Spleen (tissue), 11 donors: Measurements from ENCODE around the gene DICER1. TPM values are rescaled to one million over a fixed set of nuclear protein-coding genes. Genes with fewer than 3 reads are reported as not detected.

Experiments used
- DNase-seq: peaks from one replicate; pipeline ENCODE4 v3.0.0-alpha.2; 2020
- H3K27ac ChIP-seq, 8 donors: fragments of 200-600 bp; sonication (generic) in 7 of 8; 1 replicate in 4 of 8; 2 replicates in 4 of 8; pipeline versions ENCODE4 v1.5.0 to v1.8.0; 2016 to 2021; ENCODE audit warnings: inconsistent platforms in 4 of 8, mild to moderate bottlenecking in 4 of 8, moderate library complexity in 1 of 8
- H3K27me3 ChIP-seq, 7 donors: fragments of 200-600 bp; sonication (generic) in 6 of 7; replicated peaks in 1 of 7; 1 replicate in 4 of 7; 2 replicates in 3 of 7; pipeline versions ENCODE4 v1.5.0 to v1.8.0; 2016 to 2021; ENCODE audit warnings: inconsistent platforms in 3 of 7, mild to moderate bottlenecking in 1 of 7
- H3K36me3 ChIP-seq, 6 donors: fragments of 200-600 bp; sonication (generic) in 5 of 6; 1 replicate in 4 of 6; 2 replicates in 2 of 6; pipeline versions ENCODE4 v1.5.0 to v1.8.0; 2016 to 2021; ENCODE audit warnings: inconsistent platforms in 2 of 6
- H3K4me1 ChIP-seq, 6 donors: fragments of 200-600 bp; sonication (generic) in 5 of 6; 1 replicate in 3 of 6; 2 replicates in 3 of 6; pipeline versions ENCODE4 v1.5.0 to v1.8.0; 2016 to 2021; ENCODE audit warnings: inconsistent platforms in 3 of 6
- H3K4me3 ChIP-seq, 8 donors: fragments of 200-600 bp; sonication (generic) in 7 of 8; 1 replicate in 4 of 8; 2 replicates in 4 of 8; pipeline versions ENCODE4 v1.5.0 to v1.8.0; 2016 to 2021; ENCODE audit warnings: inconsistent platforms in 4 of 8, mild to moderate bottlenecking in 4 of 8, moderate library complexity in 2 of 8
- H3K9me3 ChIP-seq, 8 donors: fragments of 200-600 bp; sonication (generic) in 7 of 8; 1 replicate in 4 of 8; 2 replicates in 4 of 8; pipeline versions ENCODE4 v1.5.0 to v1.8.0; 2016 to 2021; ENCODE audit warnings: inconsistent platforms in 4 of 8
- POLR2A ChIP-seq, 3 donors: fragments of 450-650 bp; IDR thresholded peaks; one replicate each; pipeline ENCODE4 v1.5.1; 2017; ENCODE audit warnings: antibody characterized with exemption in 3 of 3, mild to moderate bottlenecking in 1 of 3
- POLR2AphosphoS5 ChIP-seq, 3 donors: sonication (generic); formaldehyde crosslinking; IDR thresholded peaks; one replicate each; pipeline ENCODE4 v1.5.1; 2017; ENCODE audit warnings: antibody characterized with exemption in 3 of 3
- WGBS, 5 donors: extraction: QIAGEN DNeasy Blood & Tissue Kit in 3 of 5; methylation state at CpG; one replicate each; pipeline versions ENCODE4 v1.1.5 to v1.1.7; 2013 to 2018; 5-methylcytosine and 5-hydroxymethylcytosine counted together
- intact Hi-C: fragments of 100-400 bp; cut with DNase I; formaldehyde crosslinking; loops from one replicate; pipeline ENCODE4 v1.15.0; 2023; ENCODE audit warnings: low total_unique reads
- polyA plus RNA-seq, 3 donors: library from polyadenylated mRNA; stranded (reverse); fragments of 200-250 nt; gene quantifications; one replicate each; pipeline ENCODE4 v1.2.1, GENCODE V29; 2013
- total RNA-seq, 7 donors: library from RNA; depleted of rRNA in 3 of 7; stranded (reverse); fragments of >200 nt in 3 of 7; fragmentation: NEBNext Ultra II Directional in 4 of 7; extraction: Animal tissue kit (Norgen Biotek cat#: 25700) in 4 of 7; gene quantifications; one replicate each; pipeline versions ENCODE4 v1.1.0 to v1.2.1, GENCODE V29; 2016 to 2021
- TF ChIP-seq, protein P1 (sequence below), 11 experiments: fragments of 200-600 bp in 7 of 11; fragments of 450-650 bp in 4 of 11; sonication (generic) in 4 of 11; IDR thresholded peaks in 8 of 11; conservative IDR thresholded peaks in 3 of 11; 1 replicate in 7 of 11; 2 replicates in 4 of 11; pipeline versions ENCODE4 v1.4.0 to v1.8.0; 2016 to 2021; ENCODE audit warnings: antibody characterized with exemption in 11 of 11, inconsistent platforms in 4 of 11, mild to moderate bottlenecking in 1 of 11
- donor health status: healthy with polysubstance abuse.
- donor health status: DM: no; HTN: no; CAD: no; lungs with moderate emphysema.
- donor health status: DM: no; HTN: no; CAD: no.
- donor health status: Bipolar disorder and iron deficiency.
- donor health status: healthy.
- donor health status: DM: no; HTN: no; CAD: no.
- donor health status: DM: yes; HTN: yes; CAD: no.

DICER1 gene
- total and polyA plus RNA-seq, 10 donors, result 7.1 to 124 (median 73.5) TPM

GRCh38 chr14:95095996-95096395, 61.3 kb downstream of the DICER1 start:
- intact Hi-C loops, result no loop called here
- WGBS, 5 donors, result 88 to 96% (median 94%) methylated on average over 8 of the region's 8 CpGs
- Histone ChIP-seq H3K4me3 (no peak overlapping the region), H3K36me3 (peaks cover 0 to 97% (median 48%) of the 10 kb centered on the region in 6 donors), H3K27me3 (no peaks in the 10 kb centered on the region), H3K9me3 (no peaks in the 10 kb centered on the region), H3K4me1 (peaks cover 0 to 46% (median 13%) of the 10 kb centered on the region in 6 donors), H3K27ac (no peak overlapping the region)
- no peak for DNase-seq
- no peak for TF ChIP-seq POLR2AphosphoS5 (IDR thresholded peaks at IDR 0.05)
- TF ChIP-seq POLR2A (IDR thresholded peaks at IDR 0.05), result no peak
- TF ChIP-seq, protein P1, sequence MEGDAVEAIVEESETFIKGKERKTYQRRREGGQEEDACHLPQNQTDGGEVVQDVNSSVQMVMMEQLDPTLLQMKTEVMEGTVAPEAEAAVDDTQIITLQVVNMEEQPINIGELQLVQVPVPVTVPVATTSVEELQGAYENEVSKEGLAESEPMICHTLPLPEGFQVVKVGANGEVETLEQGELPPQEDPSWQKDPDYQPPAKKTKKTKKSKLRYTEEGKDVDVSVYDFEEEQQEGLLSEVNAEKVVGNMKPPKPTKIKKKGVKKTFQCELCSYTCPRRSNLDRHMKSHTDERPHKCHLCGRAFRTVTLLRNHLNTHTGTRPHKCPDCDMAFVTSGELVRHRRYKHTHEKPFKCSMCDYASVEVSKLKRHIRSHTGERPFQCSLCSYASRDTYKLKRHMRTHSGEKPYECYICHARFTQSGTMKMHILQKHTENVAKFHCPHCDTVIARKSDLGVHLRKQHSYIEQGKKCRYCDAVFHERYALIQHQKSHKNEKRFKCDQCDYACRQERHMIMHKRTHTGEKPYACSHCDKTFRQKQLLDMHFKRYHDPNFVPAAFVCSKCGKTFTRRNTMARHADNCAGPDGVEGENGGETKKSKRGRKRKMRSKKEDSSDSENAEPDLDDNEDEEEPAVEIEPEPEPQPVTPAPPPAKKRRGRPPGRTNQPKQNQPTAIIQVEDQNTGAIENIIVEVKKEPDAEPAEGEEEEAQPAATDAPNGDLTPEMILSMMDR (IDR thresholded peaks at IDR 0.05 in 8 of 11, conservative IDR thresholded peaks at IDR 0.05 in 3 of 11), result no peak

DNA sequence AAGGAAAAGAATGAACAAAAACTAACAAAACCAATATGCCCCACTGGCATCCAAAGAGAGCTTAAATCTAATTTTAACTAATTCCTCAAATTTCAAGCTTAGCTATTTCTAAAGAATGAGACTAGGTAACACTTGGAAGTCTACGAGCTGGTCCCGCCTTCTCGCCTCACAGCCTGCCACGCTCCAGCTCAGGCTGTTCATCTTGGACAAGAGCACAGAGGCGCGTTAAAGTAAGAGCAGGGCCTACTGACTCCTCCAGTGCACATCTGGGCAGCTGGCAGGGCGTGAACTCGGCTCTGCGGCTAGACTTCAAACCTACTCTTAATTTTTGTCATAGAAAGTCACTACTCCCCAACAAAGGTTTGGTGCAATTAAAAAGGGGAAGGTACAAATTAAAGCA, 64.6 kb downstream of the DICER1 start:
- H3K4me3 ChIP-seq, result no peak overlapping the region
- DNase-seq, result no peak
- intact Hi-C loops, result no loop called here
- no peak for TF ChIP-seq POLR2AphosphoS5 (IDR thresholded peaks at IDR 0.05)
- TF ChIP-seq, protein P1 (IDR thresholded peaks at IDR 0.05 in 8 of 11, conservative IDR thresholded peaks at IDR 0.05 in 3 of 11), result no peak
- H3K36me3 ChIP-seq, result peaks cover 0 to 100% (median 71%) of the 10 kb centered on the region in 6 donors
- peaks cover 0 to 26% (median 0%) of the 10 kb centered on the region in 6 donors for H3K4me1 ChIP-seq
- H3K9me3 ChIP-seq, result no peaks in the 10 kb centered on the region
- no peak overlapping the region for H3K27ac ChIP-seq
- H3K27me3 ChIP-seq, result no peaks in the 10 kb centered on the region
- 94 to 97% (median 95%) methylated on average over 9 of the region's 9 CpGs for WGBS, 5 donors

DNA sequence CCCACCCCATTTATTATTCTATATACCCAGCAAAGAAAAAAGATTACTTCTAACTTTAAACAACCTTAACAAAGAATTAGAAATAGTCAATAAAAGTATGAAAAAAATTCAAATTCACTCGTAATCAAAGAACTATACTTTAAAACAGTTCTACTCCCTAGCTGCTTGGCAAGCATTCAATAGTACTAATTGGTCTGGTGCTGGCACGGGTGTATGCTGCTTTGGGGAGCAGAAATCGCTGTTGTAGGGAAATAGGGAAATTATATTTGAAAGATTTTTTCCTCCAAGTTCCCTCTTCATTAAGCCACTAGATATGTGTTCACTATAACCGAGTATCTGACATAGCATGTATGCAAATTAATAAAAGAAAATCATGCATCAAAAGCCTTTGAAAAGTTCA, 65.7 kb downstream of the DICER1 start:
- Histone ChIP-seq H3K27ac (no peak overlapping the region), H3K4me1 (peaks cover 0 to 21% (median 0%) of the 10 kb centered on the region in 6 donors), H3K36me3 (peaks cover 0 to 100% (median 81%) of the 10 kb centered on the region in 6 donors), H3K27me3 (no peaks in the 10 kb centered on the region), H3K9me3 (no peaks in the 10 kb centered on the region), H3K4me3 (no peak overlapping the region)
- DNase-seq, result no peak
- TF ChIP-seq POLR2A (IDR thresholded peaks at IDR 0.05) (no peak), POLR2AphosphoS5 (IDR thresholded peaks at IDR 0.05) (no peak)
- TF ChIP-seq, protein P1 (IDR thresholded peaks at IDR 0.05 in 8 of 11, conservative IDR thresholded peaks at IDR 0.05 in 3 of 11), result no peak
- WGBS, 5 donors, result 75 to 82% (median 80%) methylated on average over 4 of the region's 4 CpGs
- intact Hi-C loops, result no loop called here

DNA sequence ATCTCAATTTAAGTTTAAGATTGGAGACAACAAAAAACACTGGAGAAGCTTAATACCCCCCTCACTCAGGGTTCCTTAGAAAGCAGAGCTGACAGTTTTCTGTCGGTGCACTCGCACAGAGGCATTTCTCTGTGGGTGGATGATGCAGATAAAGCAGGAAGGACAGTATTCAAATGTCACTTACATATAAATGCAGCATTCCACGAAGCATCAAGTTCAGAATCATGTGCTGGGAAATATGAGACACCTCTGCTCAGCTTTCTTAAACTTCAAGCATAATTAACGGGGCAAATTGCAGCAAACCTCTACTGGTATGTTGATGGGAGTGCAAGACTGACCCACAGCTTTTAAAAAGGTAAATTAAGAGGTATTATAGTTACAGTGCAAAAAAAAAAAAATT, 68.7 kb downstream of the DICER1 start:
- H3K27me3 ChIP-seq, result no peaks in the 10 kb centered on the region
- H3K27ac ChIP-seq, result no peak overlapping the region
- no peak overlapping the region for H3K4me3 ChIP-seq
- 67 to 70% (median 68%) methylated on average over 4 of the region's 4 CpGs for WGBS, 5 donors
- no peak for DNase-seq
- intact Hi-C loops, result no loop called here
- H3K9me3 ChIP-seq, result no peaks in the 10 kb centered on the region
- TF ChIP-seq POLR2A (IDR thresholded peaks at IDR 0.05), result no peak
- TF ChIP-seq POLR2AphosphoS5 (IDR thresholded peaks at IDR 0.05), result no peak
- TF ChIP-seq, protein P1 (IDR thresholded peaks at IDR 0.05 in 8 of 11, conservative IDR thresholded peaks at IDR 0.05 in 3 of 11), result no peak
- peaks cover 0 to 95% (median 60%) of the 10 kb centered on the region in 6 donors for H3K36me3 ChIP-seq
- peaks cover 0 to 21% (median 0%) of the 10 kb centered on the region in 6 donors for H3K4me1 ChIP-seq
